Measurements from ENCODE around the gene CDH12.
"Not testable (repeated sequence)": the region's sequence is repeated elsewhere in the genome, so short reads cannot be mapped to it uniquely, and the experiment has no call there.

Gene CDH12

DNA sequence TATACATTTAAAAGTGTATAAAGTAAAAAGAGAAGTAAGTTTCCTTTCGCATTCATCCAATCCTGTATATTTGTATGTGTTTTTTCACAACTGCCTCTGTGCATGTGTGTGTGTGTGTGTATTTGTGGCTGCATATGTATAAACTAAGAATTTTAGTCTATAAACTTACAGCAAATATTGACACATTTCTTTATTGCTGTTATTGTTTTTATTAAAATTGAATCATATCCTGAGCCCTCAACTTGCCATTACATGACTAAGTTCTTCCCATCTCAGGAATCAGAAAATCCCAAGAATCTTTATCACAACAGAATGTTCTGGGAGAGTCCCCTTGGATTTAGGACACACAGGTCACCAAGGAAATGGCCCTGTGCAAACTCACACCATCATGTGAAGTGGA is 712.7 kb downstream of the CDH12 start:
- not testable (repeated sequence) for DNase-seq

DNA sequence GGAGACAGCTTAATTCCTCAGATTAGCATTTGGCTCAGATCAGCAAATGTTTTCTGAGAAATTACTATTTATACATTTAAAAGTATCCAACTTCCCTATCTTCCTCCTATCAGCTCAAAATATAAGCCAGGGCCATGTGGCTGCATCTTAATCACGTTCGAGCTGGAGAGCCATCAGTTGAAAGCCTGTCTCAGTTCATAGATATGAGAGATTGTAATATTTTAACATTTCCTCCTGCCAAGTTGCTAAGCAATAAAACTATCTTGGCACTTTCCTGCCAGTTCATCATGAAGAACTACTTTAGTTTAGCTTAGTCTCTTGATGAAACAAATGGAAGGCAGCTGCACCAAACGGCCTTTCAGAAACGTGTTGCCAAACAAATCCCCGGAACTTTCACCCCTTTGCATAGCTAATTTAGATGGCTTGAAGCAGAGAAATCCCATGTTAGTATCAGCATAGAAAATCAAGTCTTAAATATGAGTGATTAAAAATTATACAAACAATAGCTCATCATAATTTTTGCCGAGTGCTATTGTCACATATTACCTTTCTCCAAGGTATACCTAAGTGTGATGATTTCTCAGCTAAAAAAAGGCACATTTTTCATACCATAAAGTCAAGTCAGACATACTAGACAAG is 713.4 kb downstream of the CDH12 start:
- DNase-seq: not testable (repeated sequence)

DNA sequence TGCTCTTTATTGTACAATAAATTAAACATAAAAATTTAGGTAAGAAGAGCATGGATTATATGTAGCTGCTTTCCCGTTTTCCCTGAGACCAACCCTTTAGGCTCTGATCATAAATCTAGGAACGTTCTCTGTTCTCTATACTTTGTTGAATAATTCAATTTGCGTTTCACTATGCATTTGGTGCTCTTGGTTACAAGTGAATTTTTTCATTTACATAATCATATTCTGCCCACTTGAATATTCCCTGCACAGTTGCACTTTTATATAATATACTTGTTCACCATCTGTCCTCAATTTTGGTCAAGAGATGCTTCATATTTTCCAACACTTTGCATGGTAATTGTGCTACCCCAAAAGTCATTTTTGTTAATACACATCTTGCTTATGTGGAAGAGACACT is 741.8 kb downstream of the CDH12 start:
- DNase-seq: no peak

DNA sequence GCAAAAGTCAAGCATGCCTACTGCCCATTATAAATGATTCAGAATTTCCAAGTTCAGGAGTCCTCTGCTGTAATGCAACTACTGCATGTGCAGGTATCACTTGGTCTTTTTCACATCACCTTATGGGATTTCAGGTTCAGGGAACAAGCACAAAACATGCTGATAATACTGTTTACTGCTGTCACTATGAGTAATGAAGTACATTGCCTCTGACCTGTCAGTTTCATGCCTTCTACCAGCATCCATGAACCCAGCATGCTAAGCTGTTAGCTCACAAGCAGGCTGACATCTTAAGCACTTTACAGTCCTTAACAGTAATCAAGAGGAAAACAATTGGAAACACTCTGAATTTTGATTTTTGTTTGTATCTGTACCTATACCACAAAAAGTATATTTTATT is 743.8 kb downstream of the CDH12 start:
- no peak for DNase-seq

DNA sequence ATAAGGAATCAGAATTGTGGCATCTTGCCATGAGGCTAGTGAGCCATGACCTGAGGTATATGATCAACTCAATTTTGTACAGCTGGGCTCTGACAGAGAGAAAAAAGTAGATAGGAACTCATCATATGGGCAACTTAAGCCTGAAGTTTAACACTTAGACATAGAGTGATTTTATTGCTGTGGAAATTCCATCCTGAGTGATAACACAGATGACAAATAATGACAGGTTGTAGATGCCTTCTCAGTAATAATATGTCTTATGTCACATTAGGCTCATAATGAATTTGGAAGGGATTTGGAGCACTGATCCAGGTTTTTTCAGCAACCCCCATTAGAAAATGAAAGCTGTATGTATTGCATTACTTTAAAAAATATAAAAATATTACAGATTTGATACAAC is 744.6 kb downstream of the CDH12 start:
- DNase-seq: no peak

DNA sequence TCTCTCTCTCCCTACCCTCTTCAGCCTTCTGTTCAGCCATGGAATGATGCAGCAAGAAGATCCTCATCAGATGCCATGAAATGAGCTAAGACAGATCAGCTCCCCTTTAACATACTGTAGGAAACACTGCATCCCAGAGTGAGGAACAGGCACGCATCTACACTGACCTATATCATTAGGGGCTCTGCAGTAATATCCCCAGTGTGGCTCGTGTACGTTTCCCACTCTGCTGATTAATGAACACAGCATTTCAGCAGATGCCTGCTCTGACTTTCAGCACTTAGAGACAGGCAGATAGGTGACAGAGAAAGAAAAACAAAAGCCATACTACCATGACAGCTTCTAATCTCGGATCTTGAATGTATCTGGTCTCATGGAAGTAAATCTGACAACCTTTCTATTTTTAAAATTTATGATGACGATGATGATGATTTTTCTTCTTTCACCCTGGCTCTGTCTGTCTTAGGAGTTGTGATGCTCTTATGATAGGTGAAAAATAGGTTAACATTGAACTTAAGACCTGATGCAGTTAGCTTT is 750.3 kb downstream of the CDH12 start:
- DNase-seq: no peak

DNA sequence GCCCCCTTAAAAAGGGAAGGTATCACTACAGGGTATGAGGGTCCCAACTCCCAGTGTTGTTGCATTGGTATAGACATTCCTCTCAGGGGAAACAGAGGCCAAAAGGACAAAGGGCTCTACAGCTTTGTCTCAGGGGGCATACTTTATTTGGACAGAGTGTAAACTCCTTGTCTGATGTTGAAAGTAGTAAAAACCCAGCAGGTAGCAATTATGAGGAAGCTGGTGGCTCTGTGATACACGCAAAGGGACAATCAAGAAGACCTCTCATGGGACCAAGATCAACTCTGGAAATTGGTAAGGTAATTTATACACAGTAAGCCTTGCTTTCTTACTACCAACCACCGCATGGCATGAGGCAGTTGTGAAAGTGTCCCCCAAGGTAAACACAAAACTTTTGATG is 764.6 kb downstream of the CDH12 start:
- DNase-seq: no peak

DNA sequence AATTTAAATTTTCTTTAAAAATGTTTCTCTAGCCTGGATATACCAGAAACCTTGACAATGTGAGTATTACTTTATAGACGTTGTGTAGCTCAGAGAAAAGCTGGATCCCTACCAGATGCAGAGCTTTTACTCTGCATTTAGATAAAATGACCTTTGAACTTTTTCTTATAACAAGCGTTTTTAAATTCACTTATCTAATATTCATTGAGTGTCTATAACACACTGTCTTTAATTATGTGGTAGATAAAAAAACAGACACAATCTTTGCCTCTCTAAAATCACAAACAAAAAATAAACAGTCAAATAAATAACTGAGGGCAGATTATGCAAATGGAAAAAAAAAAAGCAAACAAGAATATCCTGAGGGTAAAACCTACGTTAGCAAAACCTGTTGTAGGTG is 773.6 kb downstream of the CDH12 start:
- DNase-seq: no peak

DNA sequence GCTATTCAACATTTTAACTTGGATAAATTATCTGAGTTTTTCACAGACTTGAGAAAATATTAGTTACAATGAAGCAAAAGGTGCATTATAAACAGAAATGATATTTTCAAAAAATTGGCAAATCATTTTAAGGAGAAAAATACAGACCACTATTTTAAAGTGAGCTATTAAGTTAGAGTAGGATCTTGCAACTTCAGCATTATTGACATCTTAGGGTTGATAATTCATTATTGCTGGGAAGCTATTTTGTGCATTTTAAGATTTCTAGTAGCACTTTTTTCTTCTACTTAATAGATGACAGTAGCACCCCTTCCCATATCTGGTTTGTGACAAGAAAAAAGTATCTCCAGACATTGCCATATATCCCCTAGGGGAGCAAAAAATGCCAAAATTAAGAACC is 774.1 kb downstream of the CDH12 start:
- no peak for DNase-seq

DNA sequence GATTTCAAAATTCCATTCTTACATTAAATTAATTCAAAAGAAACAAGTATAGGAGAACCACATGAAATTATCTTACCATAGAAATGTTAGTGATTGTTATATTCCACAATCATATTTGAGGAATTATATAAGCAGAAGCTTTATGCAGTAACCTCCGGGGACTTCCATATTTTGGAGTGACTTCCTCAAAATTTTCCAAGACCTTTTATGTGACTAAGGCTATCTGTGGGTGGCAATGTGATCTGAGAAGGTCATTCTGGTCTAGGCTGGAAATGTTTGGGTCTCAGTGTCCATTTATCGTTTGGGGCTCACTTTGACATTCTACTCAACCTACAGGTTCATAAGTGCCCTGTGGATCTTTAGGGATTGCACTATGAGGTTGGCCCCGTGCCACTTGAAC is 776.6 kb downstream of the CDH12 start:
- DNase-seq: no peak

DNA sequence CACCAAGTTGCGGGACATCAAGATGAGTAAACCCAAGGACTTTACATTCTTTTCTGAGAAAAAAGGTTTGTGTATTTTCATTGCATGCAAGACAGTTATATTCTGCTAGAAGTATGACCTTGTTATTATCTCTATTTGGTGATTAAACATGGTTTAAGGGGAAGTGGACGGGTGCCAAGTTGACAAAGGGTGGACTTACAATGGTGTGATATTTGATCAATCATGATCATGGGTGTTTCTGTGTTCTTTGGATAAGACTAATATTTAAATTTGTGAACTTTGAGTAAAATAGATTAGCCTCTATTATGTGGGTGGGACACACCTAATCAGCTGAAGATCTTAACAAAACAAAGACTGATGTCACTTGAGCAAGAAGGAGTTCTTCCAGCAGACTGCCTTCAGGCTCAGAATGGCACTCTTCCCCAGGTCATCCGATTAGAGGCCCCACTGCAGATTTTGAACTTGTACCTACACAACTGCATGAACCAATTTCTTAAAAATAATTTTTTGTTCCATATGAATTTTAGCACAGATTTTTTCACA is 782.9 kb downstream of the CDH12 start:
- DNase-seq: no peak

DNA sequence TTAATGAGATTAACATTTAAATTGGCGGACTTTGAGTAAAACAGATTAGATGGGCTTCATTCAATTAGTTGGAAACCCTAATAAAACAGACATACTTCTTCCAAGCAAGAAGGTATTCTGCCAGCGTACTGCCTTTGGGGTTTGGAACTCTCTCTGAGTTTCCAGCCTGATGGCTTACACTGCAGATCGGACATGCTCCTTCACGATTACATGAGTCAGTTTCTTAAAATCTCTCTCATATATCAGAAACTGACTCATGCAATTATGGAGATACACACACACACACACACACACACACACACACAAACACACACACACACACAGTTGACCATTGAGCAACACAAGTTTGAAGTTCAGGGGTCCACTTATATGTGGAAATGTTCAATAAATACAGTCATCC is 789.4 kb downstream of the CDH12 start:
- DNase-seq: no peak

DNA sequence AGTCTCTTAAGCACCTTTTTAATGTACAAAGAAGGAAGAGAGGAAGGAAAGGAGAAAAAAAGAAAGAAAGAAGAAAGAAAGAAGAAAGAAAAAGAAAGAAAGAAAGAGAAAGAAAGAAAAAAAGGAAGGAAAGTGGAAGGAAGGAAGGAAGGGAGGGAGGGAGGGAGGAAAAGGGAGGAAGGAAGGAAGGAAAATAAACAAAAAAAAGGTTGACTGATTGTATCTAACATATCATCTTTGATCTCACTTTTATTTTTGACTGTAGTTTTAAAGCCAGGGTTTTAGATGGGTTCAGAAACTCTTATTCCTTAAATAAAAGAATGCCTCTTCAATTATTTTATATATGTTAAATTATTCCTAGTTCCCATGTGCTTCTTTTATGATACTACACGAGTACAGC is 794.5 kb downstream of the CDH12 start:
- no peak for DNase-seq

DNA sequence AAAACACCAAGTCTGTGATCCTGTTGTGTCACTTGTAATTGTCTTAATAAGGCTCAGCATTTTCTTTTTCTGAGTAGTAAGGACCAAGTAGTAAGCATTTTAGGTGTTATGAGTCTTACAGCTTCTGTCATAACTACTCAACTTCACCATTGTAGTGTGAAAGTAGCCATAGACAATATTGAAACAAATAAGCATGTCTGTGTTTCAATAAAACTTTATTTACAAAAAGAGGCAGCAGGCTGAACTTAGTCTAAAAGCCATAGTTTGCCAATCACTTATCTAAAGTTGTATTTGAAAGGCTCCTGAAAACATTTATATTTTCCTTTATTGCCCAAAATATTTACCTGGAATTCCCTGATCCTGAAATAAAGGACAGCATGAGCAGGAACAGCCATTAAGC is 796.1 kb downstream of the CDH12 start:
- no peak for DNase-seq

DNA sequence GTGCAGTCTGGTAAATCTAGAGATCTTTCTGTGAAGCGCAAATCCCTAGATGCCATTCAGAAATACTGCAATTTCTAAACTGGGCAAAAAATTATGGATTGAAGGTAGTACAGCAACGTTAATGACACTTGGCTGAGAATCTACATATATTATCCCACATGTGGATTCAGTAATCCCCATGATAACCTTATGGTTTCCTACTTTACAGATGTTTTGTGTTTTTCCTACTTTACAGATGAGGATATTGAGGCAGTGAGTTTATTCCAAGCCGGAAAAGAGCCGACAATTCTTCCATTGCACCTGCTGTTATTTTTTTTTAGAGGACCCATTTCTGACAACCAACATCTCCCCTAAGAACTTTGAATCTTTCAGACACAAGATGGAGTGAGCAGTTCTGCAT is 796.5 kb downstream of the CDH12 start:
- DNase-seq: no peak

DNA sequence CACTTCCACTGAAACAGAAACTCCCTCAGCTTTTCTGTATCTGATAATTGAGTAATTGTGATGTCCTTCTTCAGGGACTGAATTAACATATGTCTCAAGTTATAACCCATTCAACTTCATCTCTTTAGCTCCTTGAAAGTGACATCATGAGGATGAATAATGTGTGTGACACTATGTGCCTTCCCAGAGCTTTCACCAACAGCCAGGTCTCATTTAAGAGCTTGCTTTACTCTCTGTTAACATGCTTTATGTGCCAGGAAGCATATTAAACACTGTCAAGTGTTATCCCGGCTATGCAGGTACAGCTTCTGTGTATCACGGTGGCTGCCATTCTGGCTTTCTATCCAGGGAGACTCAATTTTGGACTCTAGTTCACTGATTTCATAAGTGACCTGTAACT is 799.9 kb downstream of the CDH12 start:
- no peak for DNase-seq

DNA sequence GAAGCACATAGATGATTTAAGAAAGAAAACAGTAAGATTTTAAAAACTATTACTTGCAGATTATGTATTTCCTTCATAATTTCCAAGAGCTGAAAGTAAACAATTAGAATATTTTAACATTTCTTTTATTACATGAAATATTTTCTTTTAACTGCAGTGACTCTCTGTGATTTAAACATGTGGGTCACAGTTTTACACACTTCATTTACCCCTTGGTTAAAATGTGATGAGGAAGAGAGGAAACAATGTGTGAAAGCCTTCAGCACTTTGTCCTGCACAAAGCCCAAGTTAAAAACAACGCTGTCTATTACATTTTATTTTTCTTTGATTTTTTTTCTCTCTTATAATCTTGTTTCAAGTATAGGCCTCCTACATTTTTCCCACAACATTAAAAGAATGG is 801.3 kb downstream of the CDH12 start:
- DNase-seq: no peak

DNA sequence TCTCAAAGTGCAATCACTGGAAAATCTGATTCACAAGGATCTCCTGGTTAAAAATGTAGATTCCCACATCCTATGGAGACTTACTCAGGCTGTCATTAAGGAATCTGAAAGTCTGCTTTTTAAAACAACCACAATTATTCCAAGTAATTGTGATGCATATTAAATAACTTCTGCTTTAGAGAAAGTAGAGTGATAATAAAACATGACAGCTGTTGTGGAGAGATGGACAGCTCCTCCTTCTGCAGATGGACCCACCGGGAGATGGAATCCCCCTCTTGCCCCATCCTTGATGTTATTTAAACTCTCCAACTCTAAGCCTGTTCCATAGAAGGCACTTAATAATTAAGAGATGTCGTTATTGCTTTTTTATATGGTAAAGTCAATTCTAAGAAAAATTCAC is 802.2 kb downstream of the CDH12 start:
- DNase-seq: no peak

DNA sequence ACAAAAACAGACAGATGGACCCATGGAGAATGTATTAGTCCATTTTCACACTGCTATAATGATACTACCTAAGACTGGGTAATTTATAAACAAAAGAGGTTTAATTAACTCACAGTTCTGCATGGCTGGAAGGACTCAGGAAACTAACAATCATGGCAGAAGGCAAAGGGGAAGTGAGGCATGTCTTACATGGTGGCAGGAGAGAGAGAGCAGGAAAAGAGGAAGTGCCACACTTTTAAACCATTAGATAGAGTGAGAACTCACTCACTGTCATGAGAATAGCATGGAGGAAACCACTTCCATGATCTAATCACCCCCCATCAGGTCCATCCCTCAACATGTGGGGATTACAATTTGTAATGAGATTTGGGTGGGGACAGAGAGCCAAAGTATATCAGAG is 808.9 kb downstream of the CDH12 start:
- no peak for DNase-seq

DNA sequence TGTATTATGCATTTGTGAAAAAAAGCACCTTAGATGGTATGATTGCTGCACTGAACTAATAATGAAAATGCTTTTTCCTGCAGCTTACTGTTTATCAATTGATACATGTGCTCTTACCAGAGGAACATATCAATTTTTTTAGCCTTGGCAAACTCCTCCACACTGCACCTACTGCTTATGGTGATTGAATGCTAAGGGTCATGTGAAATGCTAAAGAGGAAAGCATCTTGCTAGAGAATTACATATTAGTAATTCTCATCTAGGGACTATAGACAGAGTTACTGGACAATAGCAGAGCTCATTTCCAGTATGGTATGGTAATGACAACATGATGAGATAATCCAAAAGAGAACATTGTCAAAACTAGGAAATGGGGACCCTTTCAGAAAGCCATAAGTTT is 817.1 kb downstream of the CDH12 start:
- DNase-seq: no peak

DNA sequence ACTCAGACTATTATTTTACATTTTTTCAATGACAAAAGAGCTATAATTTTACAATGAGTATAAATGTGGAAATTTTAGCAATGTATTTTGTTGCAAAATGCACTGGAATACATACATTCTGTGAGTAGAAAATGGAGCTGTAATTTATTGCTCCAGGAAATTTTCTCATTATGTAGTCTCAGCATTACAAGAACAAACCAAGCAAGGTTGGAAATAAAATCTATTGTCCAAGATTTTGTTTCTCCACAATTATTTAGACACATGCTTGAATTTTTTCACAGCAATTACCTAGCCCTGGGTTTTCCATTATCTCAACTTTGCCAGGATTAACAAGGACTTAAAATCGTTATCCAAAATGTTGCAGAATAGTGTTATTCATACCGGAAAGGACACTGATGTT is 820.1 kb downstream of the CDH12 start:
- no peak for DNase-seq

DNA sequence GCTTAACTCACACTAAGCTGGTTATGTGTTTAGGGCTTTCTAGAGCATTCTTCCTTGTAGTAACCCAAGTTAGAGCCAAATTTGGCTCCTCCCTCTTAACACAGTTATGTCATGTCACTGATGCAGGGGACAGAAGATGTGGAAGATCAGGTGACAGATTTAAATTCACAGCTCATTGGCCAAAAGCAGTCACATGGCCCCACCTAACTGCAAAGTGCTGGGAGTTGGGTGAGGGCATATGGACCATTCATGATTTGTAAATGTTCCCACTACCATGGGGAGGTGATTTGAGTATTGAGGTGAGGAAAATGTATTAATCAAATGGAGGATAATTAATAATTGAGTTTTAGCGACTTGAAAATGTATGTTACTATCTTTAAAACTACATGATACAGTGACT is 829.4 kb downstream of the CDH12 start:
- DNase-seq: no peak

DNA sequence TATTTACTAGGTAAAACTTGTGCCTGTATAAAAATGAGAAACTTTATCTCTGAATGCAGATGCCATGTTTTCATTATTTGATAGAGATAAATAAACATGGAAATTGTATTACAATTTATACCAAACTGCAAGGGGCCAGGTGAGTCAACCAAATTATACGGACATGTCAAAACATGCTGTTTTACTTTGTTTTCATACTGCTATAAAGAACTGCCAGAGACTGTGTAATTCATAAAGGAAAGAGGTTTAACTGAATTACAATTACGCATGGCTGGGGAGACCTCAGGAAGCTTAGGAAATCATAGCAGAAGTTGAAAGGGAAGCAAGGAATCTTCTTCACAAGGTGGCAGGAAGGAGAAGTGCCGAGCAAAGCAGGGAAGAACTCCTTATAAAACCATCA is 840.3 kb downstream of the CDH12 start:
- DNase-seq: not testable (repeated sequence)

DNA sequence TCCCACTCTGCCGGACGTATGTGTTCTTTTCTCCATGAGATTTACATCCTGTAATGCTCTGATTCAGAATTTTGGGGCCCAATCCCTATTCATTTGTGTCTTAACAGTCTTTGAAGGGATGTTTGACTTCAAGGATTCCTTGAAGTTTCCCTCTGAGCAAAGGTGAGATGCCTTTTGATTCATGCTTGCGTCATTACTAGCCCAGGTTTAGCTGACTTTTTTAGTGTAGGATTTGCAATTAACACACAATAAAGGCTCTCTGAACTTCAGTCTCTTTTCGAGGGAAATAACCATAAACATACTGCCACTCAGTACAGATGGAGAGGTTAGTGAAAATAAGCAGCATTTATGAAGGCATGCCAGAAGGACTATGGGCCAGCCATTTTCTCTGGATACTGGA is 842.3 kb downstream of the CDH12 start:
- not testable (repeated sequence) for DNase-seq

DNA sequence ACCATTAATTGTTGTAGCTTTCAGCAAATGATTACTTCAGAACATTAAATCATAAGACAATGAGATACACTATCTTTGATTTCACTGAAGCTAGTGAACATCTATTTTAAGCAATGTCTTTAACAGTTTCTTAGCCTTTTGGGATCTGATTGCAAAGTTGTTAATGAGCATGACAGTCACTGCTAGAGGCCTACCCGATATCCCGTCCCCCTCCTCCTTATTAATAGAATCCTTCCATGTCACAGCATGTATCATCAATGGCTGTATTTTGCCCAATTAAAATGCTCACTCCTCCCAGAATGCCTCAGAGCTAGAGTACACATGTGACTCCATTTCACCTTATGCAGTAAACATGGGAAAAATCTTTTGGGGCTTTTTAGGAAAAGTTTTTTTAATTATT is 852.0 kb downstream of the CDH12 start:
- DNase-seq: not testable (repeated sequence)
